Measurements from ENCODE around the gene PIP.

- TF ChIP-seq CTCF (conservative IDR thresholded peaks at IDR 0.05) (no peak), ZFX (IDR thresholded peaks at IDR 0.05) (no peak)
Observed at GRCh38 chr7:143177374-143178119, 45.7 kb downstream of the PIP start.

All from C4-2B (cell line).